H1 (cell line): ENCODE data around the gene SND1. TPM values are rescaled to one million over a fixed set of nuclear protein-coding genes. Genes with fewer than 3 reads are reported as not detected.

Experiments used
- CTCF ChIA-PET: fragments of 300-600 bp; sonication (Branson Sonifier 250); formaldehyde crosslinking; loops from one replicate; lab custom pipeline; 2021; ENCODE audit not compliant: partially characterized antibody; lab: Charles Lee
- POLR2A ChIA-PET: fragments of 300-600 bp; sonication (Branson Sonifier 250); formaldehyde crosslinking; loops from one replicate; lab custom pipeline; 2021; ENCODE audit warnings: inconsistent platforms; ENCODE audit not compliant: partially characterized antibody; lab: Charles Lee
- DNase-seq, 2 experiments: peaks; one replicate each; pipeline versions ENCODE4 v3.0.0 to v3.0.0-alpha.2; 2010 to 2022; ENCODE audit warnings: low spot score in 2 of 2, low read depth in 1 of 2, mixed read lengths in 1 of 2
- FAIRE-seq: peaks from 2 replicates; lab custom pipeline; 2011; peaks lifted over from hg19 to GRCh38; lab: Jason Lieb, UNC
- H2AFZ ChIP-seq: 2 replicates; pipeline ENCODE4 v1.8.1; 2012; ENCODE audit warnings: low read length, inconsistent platforms
- H2AK5ac ChIP-seq: 2 replicates; pipeline ENCODE4 v1.6.1; 2013; ENCODE audit warnings: low read depth, low read length
- H2BK120ac ChIP-seq: replicated peaks from 2 replicates; pipeline ENCODE3; 2013; ENCODE audit warnings: low read depth, low read length, inconsistent platforms
- H2BK12ac ChIP-seq: 2 replicates; pipeline ENCODE4 v1.6.1; 2013; ENCODE audit warnings: low read depth, low read length
- H2BK15ac ChIP-seq: 2 replicates; pipeline ENCODE4 v1.6.1; 2013; ENCODE audit warnings: low read length
- H2BK20ac ChIP-seq: 2 replicates; pipeline ENCODE4 v1.6.1; 2013; ENCODE audit warnings: low read length
- H2BK5ac ChIP-seq: 2 replicates; pipeline ENCODE4 v1.6.1; 2013; ENCODE audit warnings: low read depth, low read length
- H3K14ac ChIP-seq: 2 replicates; pipeline ENCODE4 v1.6.1; 2013; ENCODE audit warnings: inconsistent platforms; ENCODE audit not compliant: insufficient read length
- H3K18ac ChIP-seq: 2 replicates; pipeline ENCODE4 v1.6.1; 2013; ENCODE audit warnings: low read length; ENCODE audit errors: extremely low read depth
- H3K23ac ChIP-seq: 2 replicates; pipeline ENCODE4 v1.6.1; 2013; ENCODE audit warnings: inconsistent platforms; ENCODE audit not compliant: insufficient read length
- H3K23me2 ChIP-seq: 2 replicates; pipeline ENCODE4 v1.6.1; 2013; ENCODE audit warnings: low read depth, low read length
- H3K27ac ChIP-seq: 2 replicates; pipeline ENCODE4 v1.6.1; 2011; ENCODE audit warnings: low read depth, low read length, inconsistent platforms
- H3K27me3 ChIP-seq, 4 experiments: replicated peaks in 1 of 4; 1 replicate in 1 of 4; 2 replicates in 3 of 4; pipeline versions ENCODE4 v1.6.1 to v1.8.1; 2011 to 2013; ENCODE audit warnings: low read length in 3 of 4, mild to moderate bottlenecking in 3 of 4, inconsistent platforms in 2 of 4, mixed read lengths in 2 of 4, moderate library complexity in 1 of 4; ENCODE audit not compliant: control insufficient read depth in 3 of 4, insufficient read depth in 3 of 4; ENCODE audit errors: extremely low read depth in 1 of 4
- H3K36me3 ChIP-seq, 4 experiments: 2 replicates each; pipeline versions ENCODE4 v1.6.1 to v1.8.1; 2011 to 2013; ENCODE audit warnings: mild to moderate bottlenecking in 4 of 4, low read length in 3 of 4, moderate library complexity in 2 of 4, control low read depth in 1 of 4, inconsistent platforms in 1 of 4; ENCODE audit not compliant: insufficient read depth in 4 of 4, control insufficient read depth in 2 of 4
- H3K4ac ChIP-seq: replicated peaks from 2 replicates; pipeline ENCODE3; 2013; ENCODE audit warnings: low read length, low read depth, mixed read lengths, inconsistent platforms; ENCODE audit not compliant: insufficient read length
- H3K4me1 ChIP-seq, 4 experiments: replicated peaks in 1 of 4; 1 replicate in 1 of 4; 2 replicates in 3 of 4; pipeline versions ENCODE4 v1.6.1 to v1.8.1; 2011 to 2013; ENCODE audit warnings: low read length in 3 of 4, inconsistent platforms in 2 of 4, mixed read lengths in 1 of 4; ENCODE audit not compliant: insufficient read depth in 4 of 4, control insufficient read depth in 3 of 4
- H3K4me2 ChIP-seq, 2 experiments: 2 replicates each; pipeline versions ENCODE4 v1.6.1 to v1.8.1; 2011 to 2013; ENCODE audit warnings: low read depth in 2 of 2, low read length in 2 of 2, control low read depth in 1 of 2, inconsistent platforms in 1 of 2, mild to moderate bottlenecking in 1 of 2; ENCODE audit not compliant: insufficient read depth in 1 of 2
- H3K4me3 ChIP-seq, 4 experiments: fragments of 200-600, 300-600 bp in 1 of 4; sonication (generic), shearing (Covaris generic), sonication (Bioruptor Twin) in 1 of 4; 2 replicates each; pipeline versions ENCODE4 v1.5.1 to v1.8.1; 2011 to 2016; ENCODE audit warnings: low read length in 4 of 4, low read depth in 3 of 4, control low read depth in 2 of 4, inconsistent platforms in 2 of 4, mild to moderate bottlenecking in 2 of 4, mixed read lengths in 1 of 4, moderate library complexity in 1 of 4; ENCODE audit not compliant: insufficient read depth in 2 of 4; ENCODE audit errors: extremely low read depth in 1 of 4
- H3K56ac ChIP-seq: replicated peaks from 2 replicates; pipeline ENCODE3; 2013; ENCODE audit warnings: low read depth, mild to moderate bottlenecking, mixed read lengths, low read length, inconsistent platforms; ENCODE audit not compliant: insufficient read length
- H3K79me1 ChIP-seq: 2 replicates; pipeline ENCODE4 v1.6.1; 2013; ENCODE audit warnings: low read depth, low read length, control low read depth
- H3K79me2 ChIP-seq, 2 experiments: 2 replicates each; pipeline versions ENCODE4 v1.6.1 to v1.8.1; 2012 to 2013; ENCODE audit warnings: low read length in 2 of 2, mild to moderate bottlenecking in 2 of 2, inconsistent platforms in 1 of 2; ENCODE audit not compliant: insufficient read depth in 2 of 2, control insufficient read depth in 1 of 2
- H3K9ac ChIP-seq, 4 experiments: replicated peaks in 1 of 4; 1 replicate in 1 of 4; 2 replicates in 3 of 4; pipeline versions ENCODE4 v1.6.1 to v1.8.1; 2011 to 2013; ENCODE audit warnings: low read depth in 3 of 4, low read length in 3 of 4, control low read depth in 2 of 4, mild to moderate bottlenecking in 2 of 4, moderate library complexity in 2 of 4, inconsistent platforms in 1 of 4; ENCODE audit errors: extremely low read depth in 1 of 4
- H3K9me3 ChIP-seq, 2 experiments: 2 replicates each; pipeline versions ENCODE4 v1.6.1 to v1.8.1; 2012 to 2013; ENCODE audit warnings: mild to moderate bottlenecking in 2 of 2, moderate library complexity in 2 of 2, control low read depth in 1 of 2, inconsistent platforms in 1 of 2, low read depth in 1 of 2, low read length in 1 of 2, mixed read lengths in 1 of 2; ENCODE audit not compliant: insufficient read depth in 2 of 2
- H4K20me1 ChIP-seq, 2 experiments: replicated peaks in 1 of 2; 2 replicates each; pipeline versions ENCODE3 to v1.8.1; 2011 to 2013; ENCODE audit warnings: inconsistent platforms in 2 of 2, low read length in 2 of 2, mild to moderate bottlenecking in 1 of 2; ENCODE audit not compliant: insufficient read depth in 2 of 2, control insufficient read depth in 1 of 2
- H4K5ac ChIP-seq: 2 replicates; pipeline ENCODE4 v1.6.1; 2013; ENCODE audit warnings: low read length, low read depth, mixed read lengths, inconsistent platforms; ENCODE audit not compliant: insufficient read length
- H4K8ac ChIP-seq: 2 replicates; pipeline ENCODE4 v1.8.0; 2013; ENCODE audit warnings: mild to moderate bottlenecking, moderate library complexity, low read length, inconsistent platforms; ENCODE audit not compliant: insufficient read depth; ENCODE audit errors: extremely low read depth
- H4K91ac ChIP-seq: replicated peaks from 2 replicates; pipeline ENCODE3; 2013; ENCODE audit warnings: low read length, mixed read lengths, inconsistent platforms; ENCODE audit not compliant: insufficient read length
- CEBPB ChIP-seq: IDR thresholded peaks from 2 replicates; pipeline ENCODE4 v1.6.1; 2012; ENCODE audit warnings: low read depth, low read length
- EP300 ChIP-seq, 2 experiments: IDR thresholded peaks; 1 replicate in 1 of 2; 2 replicates in 1 of 2; pipeline ENCODE4 v1.6.1; 2011 to 2012; ENCODE audit warnings: low read depth in 2 of 2, low read length in 2 of 2, mild to moderate bottlenecking in 2 of 2, borderline replicate concordance in 1 of 2, inconsistent platforms in 1 of 2, moderate library complexity in 1 of 2
- KDM1A ChIP-seq: fragments of 200-600, 300-600 bp; sonication (generic); IDR thresholded peaks from 2 replicates; pipeline ENCODE4 v1.7.1; 2016; ENCODE audit warnings: mild to moderate bottlenecking, low read length, borderline replicate concordance
- WGBS, 2 experiments: shearing (Covaris generic) in 1 of 2; methylation state at CpG; one replicate each; pipeline versions ENCODE4 v1.1.6 to v1.1.7; 2013 to 2015; ENCODE audit warnings: low lambda C conversion rate in 2 of 2, mixed read lengths in 2 of 2, inconsistent platforms in 1 of 2, low coverage in 1 of 2, missing lambda C conversion rate in 1 of 2; ENCODE audit not compliant: insufficient replicate concordance in 2 of 2, insufficient coverage in 1 of 2, insufficient read length in 1 of 2; ENCODE audit errors: extremely low coverage in 1 of 2, missing lambda C conversion rate in 1 of 2; 5-methylcytosine and 5-hydroxymethylcytosine counted together
- polyA plus RNA-seq, 7 experiments: library from polyadenylated mRNA; depleted of rRNA in 3 of 7; stranded (reverse) in 5 of 7; unstranded in 2 of 7; fragments of >200 nt in 5 of 7; fragments of 200-250 nt in 2 of 7; gene quantifications; 1 replicate in 5 of 7; 2 replicates in 1 of 7; 4 replicates in 1 of 7; pipeline versions ENCODE4 v1.2.1 to v1.2.3, GENCODE V29; 2011 to 2013; ENCODE audit warnings: missing spikeins in 2 of 7, mixed read lengths in 2 of 7
- total RNA-seq: library from RNA; stranded (reverse); fragmentation: NEBNext Ultra II Directional; extraction: Animal tissue kit (Norgen Biotek cat#: 25700); gene quantifications from 2 replicates; pipeline ENCODE4 v1.2.1, GENCODE V29; 2021

SND1 gene
- total and polyA plus RNA-seq, 2 of the 8 experiments (the other 6 are each of a cell fraction or from before 2014, with no cell fraction given) = 122 to 290 TPM

- H2AFZ ChIP-seq = no peak overlapping the region
- no peak overlapping the region for H3K56ac ChIP-seq
- no peak overlapping the region for H4K91ac ChIP-seq
- H3K9me3 ChIP-seq = no peaks in the 10 kb centered on the region
- no peaks in the 10 kb centered on the region for H3K23me2 ChIP-seq
- no peak for DNase-seq
- no peak overlapping the region for H2BK12ac ChIP-seq
- WGBS, 2 experiments = 87% methylated on average over 3 of the region's 3 CpGs; no CpG with 5 or more reads in 1 of the 2 experiments
- H2BK15ac ChIP-seq = no peak overlapping the region
- no peaks in the 10 kb centered on the region for H3K36me3 ChIP-seq
- H4K8ac ChIP-seq = no peak overlapping the region
- H2BK5ac ChIP-seq = no peak overlapping the region
- no peak overlapping the region for H3K18ac ChIP-seq
- ChIA-PET POLR2A (interaction anchor here (0.6 kb wide), 1 partner anchor 135 kb away, joined by 3 read pairs; no protein-coding TSS in a partner anchor), CTCF (interaction anchor here (0.6 kb wide), 1 partner anchor 56 kb away, joined by 3 read pairs; no protein-coding TSS in a partner anchor)
- peaks cover 0 to 16% of the 10 kb centered on the region in 2 experiments; a peak in 1 of 4 replicates for H3K79me2 ChIP-seq
- no peak overlapping the region for H2BK120ac ChIP-seq
- no peak overlapping the region for H3K4me3 ChIP-seq
- H3K14ac ChIP-seq = no peak overlapping the region
- H3K79me1 ChIP-seq = no peaks in the 10 kb centered on the region
- no peak for FAIRE-seq
- no peak overlapping the region for H3K27ac ChIP-seq
- H3K23ac ChIP-seq = no peak overlapping the region
- no peaks in the 10 kb centered on the region for H3K27me3 ChIP-seq
- no peak overlapping the region for H4K5ac ChIP-seq
- peaks cover 0 to 2% of the 10 kb centered on the region in 2 experiments for H4K20me1 ChIP-seq
- H3K9ac ChIP-seq = no peak overlapping the region
- no peak overlapping the region for H3K4me2 ChIP-seq
- H3K4ac ChIP-seq = no peak overlapping the region
- H3K4me1 ChIP-seq = no peaks in the 10 kb centered on the region; a peak in 2 of 7 replicates
- no peak overlapping the region for H2AK5ac ChIP-seq
- H2BK20ac ChIP-seq = no peak overlapping the region
- TF ChIP-seq CEBPB (no peak), EP300 (IDR thresholded peaks at IDR 0.05; ENCODE audit: borderline replicate concordance in 1 of 2, low read depth in 2 of 2, low read length in 2 of 2) (no peak), KDM1A (no peak)
These were observed 221.2 kb downstream of the SND1 start for GRCh38 chr7:127873151-127873550.
